ENCODE data around the gene BCAR3.
"Not testable (repeated sequence)": the region's sequence is repeated elsewhere in the genome, so short reads cannot be mapped to it uniquely, and the experiment has no call there.

Gene BCAR3

GRCh38 chr1:93687542-93687941 lies 5.9 kb upstream of the BCAR3 start:
- no peak for DNase-seq

GRCh38 chr1:93686504-93687250 lies 5.0 kb upstream of the BCAR3 start:
- DNase-seq, result no peak

- no peak for DNase-seq
Measured at GRCh38 chr1:93685918-93686317, 4.3 kb upstream of the BCAR3 start.

- no peak for DNase-seq
Measured at GRCh38 chr1:93683234-93683633, 1.6 kb upstream of the BCAR3 start.

GRCh38 chr1:93681989-93682412 lies 364 bp upstream of the BCAR3 start:
- DNase-seq, result no peak

- peak in 1 of 2 donors; percentile 24 for DNase-seq
Measured at GRCh38 chr1:93680420-93681100, 1.1 kb downstream of the BCAR3 start.

- DNase-seq, result no peak
Measured at GRCh38 chr1:93680076-93680419, 1.6 kb downstream of the BCAR3 start.

GRCh38 chr1:93679546-93679945 lies 2.1 kb downstream of the BCAR3 start:
- no peak for DNase-seq

GRCh38 chr1:93678946-93679480 lies 2.6 kb downstream of the BCAR3 start:
- DNase-seq, result no peak

GRCh38 chr1:93678491-93678890 lies 3.1 kb downstream of the BCAR3 start:
- DNase-seq, result no peak

GRCh38 chr1:93677729-93678128 lies 3.9 kb downstream of the BCAR3 start:
- no peak for DNase-seq

GRCh38 chr1:93676427-93676826 lies 5.2 kb downstream of the BCAR3 start:
- DNase-seq, result no peak

GRCh38 chr1:93675931-93676330 lies 5.7 kb downstream of the BCAR3 start:
- DNase-seq, result no peak

- DNase-seq, result no peak
Measured at GRCh38 chr1:93675271-93675670, 6.4 kb downstream of the BCAR3 start.

- not testable (repeated sequence) for DNase-seq
Measured at GRCh38 chr1:93674071-93674470, 7.6 kb downstream of the BCAR3 start.

GRCh38 chr1:93673163-93673829 lies 8.3 kb downstream of the BCAR3 start:
- DNase-seq, result no peak

GRCh38 chr1:93672477-93673162 lies 9.0 kb downstream of the BCAR3 start:
- no peak for DNase-seq

- no peak for DNase-seq
Measured at GRCh38 chr1:93672069-93672468, 9.6 kb downstream of the BCAR3 start.

- DNase-seq, result no peak
Measured at GRCh38 chr1:93671099-93671621, 10.5 kb downstream of the BCAR3 start.

GRCh38 chr1:93670141-93670540 lies 11.5 kb downstream of the BCAR3 start:
- DNase-seq, result no peak

- DNase-seq, result no peak
Measured at GRCh38 chr1:93669369-93669768, 12.3 kb downstream of the BCAR3 start.

- no peak for DNase-seq
Measured at GRCh38 chr1:93668951-93669350, 12.7 kb downstream of the BCAR3 start.

GRCh38 chr1:93668121-93668520 lies 13.5 kb downstream of the BCAR3 start:
- DNase-seq, result no peak
